ENCODE results near the gene B3GNT2.

Gene B3GNT2

GRCh38 chr2:62200868-62201267, 5.0 kb downstream of the B3GNT2 start:
- TF ChIP-seq CTCF (IDR thresholded peaks at IDR 0.05; ENCODE audit: low read depth, low read length) = no peak
- H3K4me3 ChIP-seq (ENCODE audit: low read depth, low read length) = no peak overlapping the region

GRCh38 chr2:62201307-62201706, 5.4 kb downstream of the B3GNT2 start:
- Histone ChIP-seq H3K9me3 (ENCODE audit: severe bottlenecking) (no peaks in the 10 kb centered on the region), H3K27ac (no peak overlapping the region), H3K36me3 (no peaks in the 10 kb centered on the region), H3K27me3 (ENCODE audit: insufficient read depth, low read depth, severe bottlenecking) (peaks cover 14% of the 10 kb centered on the region), H3K4me3 (ENCODE audit: low read depth, low read length) (no peak overlapping the region)
- no peak for DNase-seq
- no peak for TF ChIP-seq CTCF (IDR thresholded peaks at IDR 0.05; ENCODE audit: low read depth, low read length)

More at GRCh38 chr2:62200868-62201267, 5.0 kb downstream of the B3GNT2 start:
- Histone ChIP-seq H3K27me3 (ENCODE audit: insufficient read depth, low read depth, severe bottlenecking) (peaks cover 14% of the 10 kb centered on the region), H3K36me3 (no peaks in the 10 kb centered on the region), H3K9me3 (ENCODE audit: severe bottlenecking) (no peaks in the 10 kb centered on the region), H3K27ac (no peak overlapping the region)
- no peak for DNase-seq

- Histone ChIP-seq H3K36me3 (no peaks in the 10 kb centered on the region), H3K27me3 (ENCODE audit: insufficient read depth, low read depth, severe bottlenecking) (peaks cover 13% of the 10 kb centered on the region), H3K9me3 (ENCODE audit: severe bottlenecking) (no peaks in the 10 kb centered on the region), H3K27ac (no peak overlapping the region), H3K4me3 (ENCODE audit: low read depth, low read length) (no peak overlapping the region)
- no peak for DNase-seq
- no peak for TF ChIP-seq CTCF (IDR thresholded peaks at IDR 0.05; ENCODE audit: low read depth, low read length)
These were observed 6.3 kb downstream of the B3GNT2 start for GRCh38 chr2:62202019-62202722.

- H3K27me3 ChIP-seq (ENCODE audit: insufficient read depth, low read depth, severe bottlenecking) = peaks cover 7% of the 10 kb centered on the region
- no peak overlapping the region for H3K4me3 ChIP-seq (ENCODE audit: low read depth, low read length)
- H3K27ac ChIP-seq = no peak overlapping the region
- no peak for TF ChIP-seq CTCF (IDR thresholded peaks at IDR 0.05; ENCODE audit: low read depth, low read length)
- no peaks in the 10 kb centered on the region for H3K36me3 ChIP-seq
- DNase-seq = no peak
- no peaks in the 10 kb centered on the region for H3K9me3 ChIP-seq (ENCODE audit: severe bottlenecking)
These were observed 6.8 kb downstream of the B3GNT2 start for GRCh38 chr2:62202729-62203128.

- Histone ChIP-seq H3K27me3 (ENCODE audit: insufficient read depth, low read depth, severe bottlenecking) (no peaks in the 10 kb centered on the region), H3K9me3 (ENCODE audit: severe bottlenecking) (no peaks in the 10 kb centered on the region), H3K27ac (no peak overlapping the region), H3K4me3 (ENCODE audit: low read depth, low read length) (no peak overlapping the region), H3K36me3 (no peaks in the 10 kb centered on the region)
- DNase-seq = no peak
- no peak for TF ChIP-seq CTCF (IDR thresholded peaks at IDR 0.05; ENCODE audit: low read depth, low read length)
These were observed 7.5 kb downstream of the B3GNT2 start for GRCh38 chr2:62203459-62203858.

- no peaks in the 10 kb centered on the region for H3K9me3 ChIP-seq (ENCODE audit: severe bottlenecking)
- H3K27ac ChIP-seq = no peak overlapping the region
- no peaks in the 10 kb centered on the region for H3K36me3 ChIP-seq
- no peak overlapping the region for H3K4me3 ChIP-seq (ENCODE audit: low read depth, low read length)
- no peak for TF ChIP-seq CTCF (IDR thresholded peaks at IDR 0.05; ENCODE audit: low read depth, low read length)
- DNase-seq = no peak
- H3K27me3 ChIP-seq (ENCODE audit: insufficient read depth, low read depth, severe bottlenecking) = no peaks in the 10 kb centered on the region
These were observed 9.1 kb downstream of the B3GNT2 start for GRCh38 chr2:62204998-62205496.
